ENCODE results near the gene COLEC12.

DNA sequence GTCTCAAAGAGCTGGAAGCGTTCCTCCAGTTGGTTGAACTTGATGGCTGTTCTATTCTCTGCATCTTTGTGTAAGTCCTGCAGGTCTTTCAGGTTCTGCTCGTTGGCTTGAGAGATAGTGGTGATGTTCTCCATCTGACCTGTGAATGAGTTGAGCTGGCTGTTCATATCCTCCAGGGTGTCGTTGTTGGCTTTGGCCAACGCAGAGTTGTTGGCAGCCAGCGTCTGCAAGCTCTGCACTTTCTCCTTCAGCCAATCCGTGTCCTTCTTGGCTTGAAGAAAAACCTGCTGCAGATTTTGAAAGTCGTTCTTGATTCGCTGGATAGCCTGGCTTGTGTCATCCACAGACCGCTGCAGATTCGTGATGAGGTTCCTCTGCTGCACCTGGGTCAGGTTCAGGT lies 153.9 kb downstream of the COLEC12 start:
- no peak for TF ChIP-seq POLR2A (IDR thresholded peaks at IDR 0.05)
- no peak for TF ChIP-seq EP300 (IDR thresholded peaks at IDR 0.05)
- no peak for TF ChIP-seq CTCF (IDR thresholded peaks at IDR 0.05)
